GM12878 (cell line): ENCODE measurements around the gene SSNA1. TPM values are rescaled to one million over a fixed set of nuclear protein-coding genes. Genes with fewer than 3 reads are reported as not detected.

Source experiments
- ATAC-seq: fragments of 200-7000 bp; cut with Tn5 transposase; 3 replicates; pipeline ENCODE4 v1.9.1; 2020; ENCODE audit warnings: mild to moderate bottlenecking, moderate library complexity
- BruUV-seq: library from RNA; stranded (reverse); fragments of 400-500 nt; replicated peaks from 2 replicates; lab custom pipeline; 2021; lab: Mats Ljungman, UMichigan
- CTCF ChIA-PET: fragments of 300-600 bp; sonication (Branson Sonifier 250); formaldehyde crosslinking; extraction: SDS; loops from one replicate; lab custom pipeline; 2021; ENCODE audit warnings: inconsistent platforms; lab: Yijun Ruan, JAX
- POLR2A ChIA-PET: fragments of 350-600 bp; formaldehyde crosslinking; extraction: SDS; loops from one replicate; lab custom pipeline; 2021; ENCODE audit warnings: inconsistent platforms; lab: Charles Lee
- RAD21 ChIA-PET: fragments of 300-600 bp; sonication (Branson Sonifier 250); formaldehyde crosslinking; loops from one replicate; lab custom pipeline; 2023; ENCODE audit warnings: antibody characterized with exemption; ENCODE audit not compliant: unreplicated experiment; lab: Charles Lee
- SMC1A ChIA-PET: fragments of 300-600 bp; sonication (Branson Sonifier 250); formaldehyde crosslinking; loops from one replicate; lab custom pipeline; 2023; ENCODE audit not compliant: unreplicated experiment, uncharacterized antibody; lab: Charles Lee
- DNase-seq: peaks from one replicate; pipeline ENCODE4 v3.0.0-alpha.2; 2011; ENCODE audit warnings: low read depth, low spot score
- FAIRE-seq: peaks from 3 replicates; lab custom pipeline; 2011; peaks lifted over from hg19 to GRCh38; lab: Jason Lieb, UNC
- H2AFZ ChIP-seq: 2 replicates; pipeline ENCODE4 v1.6.0; 2011; ENCODE audit warnings: low read depth, low read length, control low read depth; ENCODE audit not compliant: control insufficient read depth
- H3K27ac ChIP-seq: 2 replicates; pipeline ENCODE4 v1.5.1; 2011; ENCODE audit warnings: control low read depth; ENCODE audit not compliant: control insufficient read depth, insufficient read depth
- H3K27me3 ChIP-seq, 2 experiments: replicated peaks in 1 of 2; 2 replicates each; pipeline versions ENCODE4 v1.6.0 to v1.6.1; 2011; ENCODE audit warnings: low read length in 1 of 2; ENCODE audit not compliant: control insufficient read depth in 2 of 2, insufficient read depth in 2 of 2
- H3K36me3 ChIP-seq, 2 experiments: 2 replicates each; pipeline ENCODE4 v1.5.1; 2011; ENCODE audit warnings: low read length in 1 of 2; ENCODE audit not compliant: control insufficient read depth in 2 of 2, insufficient read depth in 2 of 2
- H3K4me1 ChIP-seq: 2 replicates; pipeline ENCODE4 v1.6.1; 2011; ENCODE audit warnings: mild to moderate bottlenecking, low read length, moderate library complexity, mixed read lengths; ENCODE audit not compliant: control insufficient read depth, insufficient read depth
- H3K4me2 ChIP-seq: 2 replicates; pipeline ENCODE4 v1.6.0; 2011; ENCODE audit warnings: control low read depth; ENCODE audit not compliant: control insufficient read depth, insufficient read depth
- H3K4me3 ChIP-seq: fragments of 200-600 bp; sonication (generic); 2 replicates; pipeline ENCODE4 v1.5.1; 2016
- H3K79me2 ChIP-seq: 2 replicates; pipeline ENCODE4 v1.6.0; 2011; ENCODE audit warnings: low read length; ENCODE audit not compliant: control insufficient read depth, insufficient read depth
- H3K9ac ChIP-seq: 2 replicates; pipeline ENCODE4 v1.8.0; 2011; ENCODE audit warnings: low read length, control low read depth, mixed read lengths; ENCODE audit not compliant: control insufficient read depth, insufficient read depth
- H3K9me3 ChIP-seq: replicated peaks from 3 replicates; pipeline ENCODE4 v1.5.1; 2011; ENCODE audit warnings: mild to moderate bottlenecking, low read length; ENCODE audit not compliant: control insufficient read depth, insufficient read depth
- H4K20me1 ChIP-seq: 2 replicates; pipeline ENCODE4 v1.6.0; 2011; ENCODE audit not compliant: control insufficient read depth, insufficient read depth
- BHLHE40 ChIP-seq, 2 experiments: fragments of 450-650 bp in 1 of 2; IDR thresholded peaks; 2 replicates each; pipeline ENCODE4 v1.6.1; 2011 to 2017; ENCODE audit warnings: low read depth in 2 of 2, borderline replicate concordance in 1 of 2, improper control_type of control experiment in 1 of 2, low read length in 1 of 2, mild to moderate bottlenecking in 1 of 2
- ESRRA ChIP-seq: IDR thresholded peaks from 2 replicates; pipeline ENCODE4 v1.6.1; 2012; ENCODE audit warnings: mild to moderate bottlenecking, low read length, improper control_type of control experiment
- FOXM1 ChIP-seq: IDR thresholded peaks from 2 replicates; pipeline ENCODE4 v1.6.1; 2012; ENCODE audit warnings: low read depth, mild to moderate bottlenecking, inconsistent platforms, low read length, moderate library complexity
- MEF2B ChIP-seq: fragments of 450-650 bp; IDR thresholded peaks from 2 replicates; pipeline ENCODE4 v1.6.1; 2018; ENCODE audit warnings: mild to moderate bottlenecking, moderate library complexity; ENCODE audit not compliant: partially characterized antibody, poor library complexity, severe bottlenecking
- MLLT1 ChIP-seq: fragments of 450-650 bp; IDR thresholded peaks from 2 replicates; pipeline ENCODE4 v1.6.1; 2016; ENCODE audit warnings: mild to moderate bottlenecking
- MYB ChIP-seq: fragments of 150-350 bp; IDR thresholded peaks from 2 replicates; pipeline ENCODE4 v1.6.1; 2014; ENCODE audit warnings: mild to moderate bottlenecking, low read depth, low read length, borderline replicate concordance
- NFYB ChIP-seq: IDR thresholded peaks from 2 replicates; pipeline ENCODE4 v1.6.1; 2011; ENCODE audit warnings: low read depth, mild to moderate bottlenecking, low read length, improper control_type of control experiment, moderate library complexity; ENCODE audit not compliant: insufficient read depth
- PAX5 ChIP-seq: IDR thresholded peaks from 2 replicates; pipeline ENCODE4 v1.6.1; 2011; ENCODE audit warnings: low read depth, low read length, borderline replicate concordance
- POU2F2 ChIP-seq: IDR thresholded peaks from 3 replicates; pipeline ENCODE4 v1.6.1; 2011; ENCODE audit warnings: low read depth, mild to moderate bottlenecking, low read length, borderline replicate concordance
- ZBTB33 ChIP-seq: fragments of 450-650 bp; IDR thresholded peaks from 2 replicates; pipeline ENCODE4 v1.6.1; 2017; ENCODE audit warnings: mild to moderate bottlenecking
- ZNF217 ChIP-seq: fragments of 450-650 bp; IDR thresholded peaks from 2 replicates; pipeline ENCODE4 v1.6.1; 2017; ENCODE audit warnings: antibody characterized with exemption, mild to moderate bottlenecking
- ZNF687 ChIP-seq: fragments of 450-650 bp; IDR thresholded peaks from 2 replicates; pipeline ENCODE4 v1.6.1; 2017; ENCODE audit warnings: mild to moderate bottlenecking, moderate library complexity
- WGBS: methylation state at CpG from one replicate; pipeline ENCODE4 v1.1.6; 2016; ENCODE audit warnings: low lambda C conversion rate; ENCODE audit not compliant: insufficient replicate concordance, insufficient coverage; ENCODE audit errors: missing lambda C conversion rate; 5-methylcytosine and 5-hydroxymethylcytosine counted together
- in situ Hi-C: fragments of 300-500 bp; cut with MboI; formaldehyde crosslinking; loops from 9 replicates; pipeline ENCODE4 v1.14.3; 2018; ENCODE audit warnings: mixed read lengths
- intact Hi-C: fragments of 100-400 bp; cut with micrococcal nuclease; formaldehyde crosslinking; loops from one replicate; pipeline ENCODE4 v1.14.2; 2022; ENCODE audit not compliant: unreplicated experiment
- polyA plus RNA-seq, 11 experiments: library from polyadenylated mRNA; depleted of rRNA in 4 of 11; unstranded in 6 of 11; stranded (reverse) in 5 of 11; fragments of >200 nt; fragmentation: Nextera tagmentation in 4 of 11; fragmentation: Illumina TruSeq in 1 of 11; extraction: Ambion mirVana in 4 of 11; extraction: Trizol in 1 of 11; gene quantifications; 1 replicate in 1 of 11; 2 replicates in 10 of 11; pipeline versions ENCODE4 v1.2.1 to v1.2.3, GENCODE V29; 2011 to 2016; ENCODE audit warnings: inconsistent platforms in 2 of 11, missing spikeins in 2 of 11, low read depth in 1 of 11
- total RNA-seq, 4 experiments: library from RNA; depleted of rRNA in 3 of 4; stranded (reverse); fragments of >200 nt in 3 of 4; fragmentation: Illumina TruSeq in 1 of 4; extraction: Trizol in 1 of 4; gene quantifications; 2 replicates each; pipeline versions ENCODE4 v1.2.1 to v1.2.3, GENCODE V29; 2013 to 2021

Gene SSNA1
- total and polyA plus RNA-seq, 10 of the 15 experiments (the other 5 are each of a cell fraction or from before 2014, with no cell fraction given): 0.63 to 139 (median 78.0) TPM

DNA sequence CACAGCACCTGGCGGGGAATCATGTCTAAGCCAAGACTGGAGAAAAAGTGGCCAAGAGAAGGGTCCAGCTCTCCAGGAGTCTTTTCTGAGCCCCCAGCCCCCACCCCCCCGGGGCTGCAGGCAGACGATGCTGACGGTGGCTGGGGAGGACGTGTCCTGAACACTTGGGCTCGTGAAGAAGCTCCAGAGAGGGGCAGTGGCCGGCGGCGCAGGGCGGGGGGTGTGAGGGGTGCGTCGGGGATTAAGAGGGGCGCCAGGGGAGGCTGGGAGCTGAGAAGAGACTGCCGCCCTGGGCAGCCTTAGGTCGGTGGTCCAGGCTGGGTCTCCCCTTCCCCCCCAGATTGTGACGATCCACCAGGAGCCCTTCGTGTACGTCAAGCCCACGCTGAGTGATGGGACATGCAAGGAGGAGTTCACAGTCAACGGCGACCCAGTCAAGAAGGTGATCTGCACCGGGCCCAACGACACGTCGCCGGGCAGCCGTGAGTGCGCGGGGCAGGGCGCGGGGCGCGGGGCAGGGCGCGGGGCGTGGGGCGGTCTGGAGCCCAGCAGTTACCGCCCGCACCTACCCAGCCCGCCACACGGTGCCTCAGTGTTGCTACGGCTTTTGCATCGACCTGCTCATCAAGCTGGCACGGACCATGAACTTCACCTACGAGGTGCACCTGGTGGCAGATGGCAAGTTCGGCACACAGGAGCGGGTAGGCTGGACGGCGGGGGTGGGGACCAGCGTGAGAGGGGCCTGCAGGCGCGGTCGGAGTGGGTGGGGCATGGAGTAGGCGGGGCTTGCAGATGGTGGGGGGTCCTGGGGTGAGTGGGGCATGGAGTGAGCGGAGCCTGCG, 27.5 kb upstream of the SSNA1 start:
- no peak overlapping the region for H3K4me2 ChIP-seq
- no TSS peak for BruUV-seq
- H4K20me1 ChIP-seq: no peaks in the 10 kb centered on the region
- FAIRE-seq: no peak
- TF ChIP-seq POU2F2: no peak
- no peak for TF ChIP-seq FOXM1
- no peak for TF ChIP-seq MEF2B
- no peak for TF ChIP-seq MLLT1
- no peak for TF ChIP-seq NFYB
- no peak for TF ChIP-seq ZNF217
- TF ChIP-seq PAX5: no peak
- TF ChIP-seq ZNF687: no peak
- no peak for TF ChIP-seq ESRRA
- no peak for TF ChIP-seq ZBTB33
- TF ChIP-seq BHLHE40 (IDR thresholded peaks at IDR 0.05; ENCODE audit: borderline replicate concordance in 1 of 2, low read depth in 2 of 2, low read length in 1 of 2): no peak
- no peak for TF ChIP-seq MYB
- in situ Hi-C loops (no loop called here), intact Hi-C loops (no loop called here)
- no peak overlapping the region for H2AFZ ChIP-seq
- no peaks in the 10 kb centered on the region for H3K79me2 ChIP-seq
- POLR2A ChIA-PET: interaction anchor here (1.1 to 1.8 kb wide), 2 partner anchors 10 to 11 kb away, joined by 5 to 10 read pairs; no protein-coding TSS in a partner anchor
- DNase-seq: no peak
- H3K36me3 ChIP-seq: no peaks in the 10 kb centered on the region
- SMC1A ChIA-PET: no interaction called here
- H3K9ac ChIP-seq: no peak overlapping the region
- no peak for ATAC-seq
- WGBS: 67% methylated on average over 37 of the region's 56 CpGs
- H3K27ac ChIP-seq: no peak overlapping the region
- no peak overlapping the region for H3K4me3 ChIP-seq
- CTCF ChIA-PET: no interaction called here
- RAD21 ChIA-PET: no interaction called here
- no peaks in the 10 kb centered on the region; the same call in 2 of the 3 replicates for H3K9me3 ChIP-seq
- H3K4me1 ChIP-seq: peaks cover 28% of the 10 kb centered on the region
- no peaks in the 10 kb centered on the region for H3K27me3 ChIP-seq
